Putamen (tissue), 1 donor: ENCODE results near the gene IPO11.
A peak's percentile ranks its signal among the peaks of the same experiment; 100 is the strongest.
"Not testable (repeated sequence)": the region's sequence is repeated elsewhere in the genome, so short reads cannot be mapped to it uniquely, and the experiment has no call there.

Source experiments
- DNase-seq: peaks from one replicate; pipeline ENCODE4 v3.0.0-alpha.2; 2016; ENCODE audit warnings: low spot score

The IPO11 gene

GRCh38 chr5:62513085-62513484 is 100.5 kb downstream of the IPO11 start:
- not testable (repeated sequence) for DNase-seq

GRCh38 chr5:62514510-62515119 is 102.1 kb downstream of the IPO11 start:
- DNase-seq, result no peak

- not testable (repeated sequence) for DNase-seq
Measured at GRCh38 chr5:62520812-62521211, 108.2 kb downstream of the IPO11 start.

- DNase-seq, result peak; percentile 6
Measured at GRCh38 chr5:62521319-62521718, 108.8 kb downstream of the IPO11 start.

DNA sequence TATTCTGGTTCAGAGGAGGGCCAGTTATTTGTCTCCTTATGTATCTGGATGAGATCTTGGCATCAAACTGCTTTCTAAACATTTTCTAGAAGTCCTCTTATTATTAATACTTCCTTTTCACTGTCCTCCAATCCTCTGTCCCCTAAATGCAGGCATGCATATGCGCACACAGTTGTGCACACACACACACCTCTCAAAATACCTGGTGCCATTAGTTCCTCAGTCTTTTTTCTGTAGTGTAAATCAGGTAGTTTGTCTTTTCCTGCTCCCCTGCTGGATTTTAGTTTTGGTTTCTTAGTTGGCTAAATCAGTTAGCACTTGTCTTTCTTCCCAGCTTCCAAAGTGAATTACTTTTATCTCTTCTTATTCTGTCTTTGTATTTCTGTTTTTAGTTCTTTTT is 110.2 kb downstream of the IPO11 start:
- DNase-seq, result no peak

GRCh38 chr5:62533597-62533996 is 121.0 kb downstream of the IPO11 start:
- no peak for DNase-seq

DNA sequence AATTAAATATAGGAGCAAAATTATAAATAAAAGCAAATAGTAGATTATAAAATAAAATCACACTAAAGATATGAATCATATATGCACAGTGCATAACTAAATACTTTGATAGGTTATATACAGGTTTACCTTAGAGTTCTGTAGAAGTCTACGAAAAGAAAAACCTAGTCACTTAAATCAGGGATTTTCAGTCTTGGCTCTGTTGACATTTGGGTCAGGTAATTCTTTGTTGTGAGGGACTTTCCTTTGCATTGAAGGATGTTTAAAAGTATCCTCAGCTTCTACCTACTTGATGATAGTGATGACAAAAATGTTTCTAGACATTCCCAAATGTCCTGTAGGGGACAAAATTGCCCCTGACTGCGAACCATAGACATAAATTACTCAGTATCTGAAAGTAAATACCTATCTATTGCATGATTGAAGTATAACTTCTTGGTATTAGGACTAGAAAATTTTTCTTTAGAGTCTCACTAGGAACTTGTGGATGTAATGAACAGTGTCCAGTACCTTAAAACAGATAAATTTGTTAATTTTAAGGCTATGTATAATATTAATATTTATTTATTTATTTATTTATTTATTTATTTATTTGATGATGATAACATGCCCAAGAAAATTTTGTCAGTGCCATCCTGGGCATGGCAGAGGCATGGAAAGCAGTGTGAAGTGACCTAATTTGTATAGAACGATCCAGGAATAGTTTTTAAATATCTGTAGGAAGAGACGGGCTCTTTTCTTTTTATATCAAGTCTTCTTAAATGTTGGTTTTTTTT is 122.1 kb downstream of the IPO11 start:
- DNase-seq, result no peak

GRCh38 chr5:62536232-62536631 is 123.7 kb downstream of the IPO11 start:
- no peak for DNase-seq

DNA sequence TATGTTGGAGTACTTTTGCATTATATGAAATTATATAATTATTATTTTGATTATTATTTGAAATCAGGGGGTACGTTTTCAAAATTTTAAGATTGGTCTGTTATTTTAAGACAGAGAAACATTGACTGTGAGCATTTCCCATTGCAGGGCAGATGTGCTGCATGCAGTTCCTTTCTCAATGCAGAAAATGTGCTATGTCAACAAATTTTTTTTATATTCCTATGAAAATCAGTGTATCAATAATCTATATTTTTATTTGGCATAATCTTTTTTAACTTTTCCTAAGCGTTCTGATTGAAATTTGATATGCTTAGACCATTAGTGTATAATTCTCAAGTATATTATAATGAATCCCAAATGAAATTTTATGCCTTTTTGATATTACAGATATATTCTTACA is 124.2 kb downstream of the IPO11 start:
- no peak for DNase-seq

- no peak for DNase-seq
Measured at GRCh38 chr5:62538017-62538942, 125.7 kb downstream of the IPO11 start.

- no peak for DNase-seq
Measured at GRCh38 chr5:62542720-62543119, 130.2 kb downstream of the IPO11 start.

DNA sequence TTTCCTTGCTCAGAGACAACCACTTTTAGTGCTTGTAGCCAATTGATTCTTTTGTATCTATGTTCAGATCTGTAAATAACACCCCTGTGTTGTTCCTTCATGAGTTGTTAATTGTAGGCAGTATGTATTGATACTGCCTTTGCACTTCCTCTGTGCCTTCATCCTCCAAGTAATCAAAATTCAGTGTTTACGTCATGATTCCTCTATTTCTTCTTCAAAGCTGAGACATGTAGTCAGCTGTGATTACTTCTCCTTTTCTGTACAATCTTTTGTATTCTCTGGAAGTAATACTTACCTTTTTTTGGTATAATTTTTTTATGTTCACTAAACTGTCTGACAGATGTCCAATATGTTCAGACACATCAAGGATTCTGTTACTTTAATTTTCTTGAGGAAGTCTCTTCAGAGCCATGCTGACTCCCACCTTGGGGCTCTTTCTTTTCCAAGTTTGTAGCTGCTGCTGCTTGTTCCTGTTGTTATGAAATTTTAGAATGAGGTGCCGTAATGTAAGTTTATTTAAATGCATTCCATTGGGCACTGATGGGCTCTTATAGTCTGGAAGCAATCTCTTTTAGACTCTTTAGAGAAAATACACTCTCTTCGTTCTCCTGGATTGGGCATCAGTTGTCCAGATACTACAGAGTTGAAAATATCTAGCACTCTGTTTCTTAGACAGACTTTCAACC is 135.5 kb downstream of the IPO11 start:
- no peak for DNase-seq

DNA sequence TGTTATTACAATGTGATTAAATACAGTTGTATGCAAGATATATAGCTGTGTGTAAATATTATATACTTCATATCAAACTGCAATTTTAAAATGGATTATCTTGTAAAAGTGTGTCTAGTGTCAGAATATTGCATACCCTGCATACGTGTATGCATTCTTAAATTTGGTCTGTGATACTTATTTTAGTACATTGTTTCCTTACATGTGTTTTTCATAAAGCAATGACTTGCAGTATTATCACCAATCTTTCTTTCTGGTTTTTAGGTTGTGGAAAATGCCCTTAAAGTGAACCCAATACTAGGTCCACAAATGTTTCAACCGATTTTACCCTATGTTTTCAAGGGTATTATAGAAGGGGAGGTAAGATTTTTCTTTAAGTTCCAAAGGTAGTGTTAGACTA is 137.5 kb downstream of the IPO11 start:
- no peak for DNase-seq

DNA sequence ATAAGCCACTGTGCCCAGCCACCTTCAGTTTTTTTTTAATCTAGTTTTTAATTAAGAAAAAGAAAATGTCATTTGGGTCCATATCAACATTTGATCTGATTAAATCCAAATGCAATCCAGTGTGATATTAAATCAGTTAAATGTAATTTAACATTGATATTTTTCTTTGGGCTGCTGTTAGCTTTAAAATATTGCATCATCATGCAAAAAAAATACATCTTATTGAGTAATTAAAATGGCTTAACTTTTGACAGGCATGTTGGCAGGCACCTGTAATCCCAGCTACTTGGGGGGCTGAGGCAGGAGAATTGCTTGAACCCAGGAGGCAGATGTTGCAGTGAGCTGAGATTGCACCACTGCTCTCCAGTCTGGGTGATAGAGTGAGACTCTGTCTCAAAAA is 143.4 kb downstream of the IPO11 start:
- no peak for DNase-seq

DNA sequence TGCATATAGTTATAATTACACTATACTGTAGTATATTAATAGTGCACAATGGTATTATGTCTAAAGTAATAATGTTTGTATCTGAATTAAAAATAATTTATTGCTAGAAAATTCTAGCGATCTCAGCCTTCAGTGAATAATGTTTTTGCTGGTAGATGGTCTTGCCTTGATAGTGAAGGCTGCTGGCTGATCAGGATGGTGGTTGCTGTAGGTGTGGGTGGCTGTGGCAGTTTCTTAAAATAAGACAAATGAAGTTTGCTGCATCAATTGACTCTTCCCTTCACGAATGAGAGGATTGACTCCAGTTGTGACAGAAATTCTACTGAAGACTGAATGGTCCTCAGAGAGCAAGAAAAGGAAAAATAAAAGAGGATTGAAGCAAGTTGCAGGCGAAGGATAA is 146.4 kb downstream of the IPO11 start:
- peak; percentile 13 for DNase-seq

- DNase-seq, result no peak
Measured at GRCh38 chr5:62560786-62561185, 148.2 kb downstream of the IPO11 start.

- DNase-seq, result no peak
Measured at GRCh38 chr5:62561896-62562295, 149.3 kb downstream of the IPO11 start.

- DNase-seq, result no peak
Measured at GRCh38 chr5:62562867-62563266, 150.3 kb downstream of the IPO11 start.

GRCh38 chr5:62564101-62564500 is 151.5 kb downstream of the IPO11 start:
- no peak for DNase-seq

- DNase-seq, result not testable (repeated sequence)
Measured at GRCh38 chr5:62565740-62566139, 153.2 kb downstream of the IPO11 start.

DNA sequence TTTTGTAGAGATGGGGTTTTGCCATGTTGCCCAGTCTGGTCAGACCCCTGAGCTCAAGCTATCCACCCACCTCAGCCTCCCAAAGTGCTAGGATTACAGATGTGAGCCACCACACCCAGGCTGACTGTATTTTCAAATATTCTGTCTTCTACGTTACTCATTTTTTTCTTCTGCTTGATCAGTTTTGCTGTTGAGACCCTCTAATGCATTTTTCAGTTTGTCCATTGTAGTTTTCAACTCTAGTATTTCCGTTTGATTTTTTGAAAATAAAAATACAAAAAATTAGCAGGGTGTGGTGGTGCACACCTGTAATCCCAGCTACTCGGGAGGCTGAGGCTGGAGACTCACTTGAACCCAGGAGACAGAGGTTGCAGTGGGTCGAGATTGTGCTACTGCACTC is 155.6 kb downstream of the IPO11 start:
- DNase-seq, result no peak

DNA sequence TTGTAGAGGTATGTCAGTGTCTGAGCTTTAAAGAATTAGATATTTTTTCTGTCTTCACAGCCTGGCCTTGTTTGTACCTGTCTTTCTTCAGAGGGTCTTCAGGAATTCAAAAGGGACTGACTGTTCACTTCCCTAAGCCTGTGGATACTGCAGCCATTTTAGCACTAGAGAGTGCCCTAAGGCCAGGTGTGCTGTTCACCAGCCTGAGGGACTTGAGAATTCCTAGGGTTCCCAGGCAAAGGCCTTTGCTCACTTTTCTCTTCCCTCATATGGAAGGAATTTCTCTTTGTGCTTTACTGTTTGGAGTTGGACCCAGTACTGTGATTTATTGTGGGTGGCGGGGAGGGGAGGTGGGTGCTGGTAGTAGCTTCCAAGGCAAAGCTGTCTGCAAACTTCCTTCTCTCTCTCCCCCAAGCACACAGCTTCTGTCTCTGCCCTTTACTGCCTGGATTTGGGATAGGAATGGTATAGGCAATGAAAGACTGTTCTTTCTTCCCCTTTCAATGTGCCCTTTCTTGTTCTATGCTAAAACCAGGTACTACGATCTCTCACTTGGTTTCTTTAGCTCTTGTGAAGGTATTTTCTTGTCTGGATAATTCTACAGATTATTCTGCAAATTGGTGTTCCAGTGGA is 156.4 kb downstream of the IPO11 start:
- DNase-seq, result no peak
